GM18951 (cell line): ENCODE results near the gene AMER3.

ENCODE experiments used
- POLR2A ChIP-seq: IDR thresholded peaks from 4 replicates; pipeline ENCODE4 v1.6.1; 2011; ENCODE audit warnings: mild to moderate bottlenecking; ENCODE audit not compliant: insufficient read length, insufficient read depth; ENCODE audit errors: extremely low read depth
- in situ Hi-C: fragments of 300-500 bp; cut with MboI; formaldehyde crosslinking; loops from one replicate; pipeline ENCODE4 v1.12.0; 2022; ENCODE audit warnings: low sequenced_read_pairs, mixed read lengths, inconsistent platforms; ENCODE audit not compliant: unreplicated experiment

The AMER3 gene

DNA sequence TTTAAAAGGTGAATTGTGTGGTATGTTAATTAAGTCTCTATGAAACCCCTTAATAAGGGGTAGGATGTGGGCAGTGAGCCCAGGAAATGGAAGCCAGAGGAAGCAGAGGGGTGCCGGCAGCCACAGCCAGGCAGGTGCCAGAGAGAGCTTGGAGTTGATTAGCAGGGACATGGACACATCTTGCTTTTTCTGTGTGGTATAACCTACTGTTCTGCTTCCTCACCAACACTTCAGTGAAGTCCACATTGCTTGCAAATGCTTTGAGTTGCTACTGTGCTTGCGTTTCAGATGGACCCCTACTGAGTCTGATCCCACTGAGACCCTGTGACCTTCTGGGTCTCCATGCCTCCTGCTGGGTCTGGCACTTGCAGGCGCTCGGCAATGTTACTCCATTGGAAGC, 51.0 kb downstream of the AMER3 start:
- in situ Hi-C loops = no loop called here
- no peak for TF ChIP-seq POLR2A

DNA sequence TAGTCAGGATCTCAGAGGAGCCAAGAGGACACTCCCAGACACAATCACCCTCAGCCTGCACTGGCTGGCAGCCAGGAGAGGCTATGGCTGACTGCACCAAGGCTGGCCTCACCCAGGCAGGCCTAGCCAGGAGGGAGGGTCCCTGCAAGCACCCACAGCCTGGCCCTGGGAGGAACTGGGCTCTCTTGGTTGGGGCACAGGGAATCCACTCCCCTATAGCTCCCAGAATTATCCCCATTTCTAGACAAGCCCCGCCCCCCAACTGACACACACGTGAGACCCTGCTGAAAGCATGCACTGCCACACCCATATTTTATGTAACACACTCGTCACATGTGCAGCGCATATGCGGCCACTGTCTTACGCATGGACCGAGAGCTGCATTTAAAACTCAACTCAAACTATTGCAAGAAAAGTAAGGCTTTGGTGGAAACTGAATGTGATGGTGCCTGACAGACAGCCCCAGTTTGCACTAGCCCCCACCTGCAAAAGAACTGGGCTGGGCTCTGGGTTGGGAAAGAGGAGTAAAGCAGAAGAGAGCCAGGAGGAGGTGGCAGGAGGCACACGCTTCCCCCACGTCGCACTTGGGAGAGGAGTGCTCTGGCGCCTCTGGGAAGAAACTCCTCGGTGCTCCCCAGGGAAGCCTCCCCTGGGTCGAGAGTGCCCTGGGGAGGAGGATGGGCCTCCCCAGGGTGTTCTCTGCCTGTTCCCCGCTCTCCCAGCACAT, 52.5 kb downstream of the AMER3 start:
- in situ Hi-C loops = no loop called here
- no peak for TF ChIP-seq POLR2A

DNA sequence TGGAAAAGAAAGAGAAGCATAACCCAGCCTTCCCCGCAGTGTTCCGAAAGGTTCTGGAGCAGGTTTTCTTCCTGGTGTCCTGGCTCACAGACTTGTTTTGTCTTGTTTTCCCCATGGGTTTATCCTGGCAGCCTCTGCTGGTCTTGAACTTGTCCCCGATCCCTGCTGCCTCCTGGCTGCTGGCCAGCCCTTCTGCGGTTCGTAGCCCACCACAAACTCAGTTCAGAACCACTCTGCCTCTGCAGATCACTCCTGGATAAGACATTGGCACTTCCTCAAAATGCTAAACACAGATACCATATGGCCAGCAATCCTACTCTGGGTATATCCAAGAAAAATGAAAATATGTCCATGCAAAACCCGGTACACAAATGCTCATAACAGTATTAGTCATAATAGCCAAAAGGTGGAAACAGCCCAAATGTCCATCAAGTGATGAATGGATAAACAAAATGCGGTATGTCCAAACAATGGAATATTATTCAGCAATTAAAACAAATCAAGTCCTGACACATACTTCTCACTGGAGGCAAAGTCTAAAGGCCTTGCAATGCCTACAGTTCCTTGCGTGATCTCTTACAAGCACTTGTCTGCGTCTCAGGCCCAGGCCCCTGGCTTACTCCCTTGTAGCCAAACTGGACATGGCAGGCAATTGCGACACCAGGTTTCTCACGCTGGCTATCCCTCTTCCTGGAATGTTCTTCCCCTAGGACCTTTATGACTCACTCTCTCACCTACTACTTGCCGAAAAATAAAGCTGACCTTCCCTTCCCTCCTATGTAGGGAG, 53.3 kb downstream of the AMER3 start:
- in situ Hi-C loops = no loop called here

DNA sequence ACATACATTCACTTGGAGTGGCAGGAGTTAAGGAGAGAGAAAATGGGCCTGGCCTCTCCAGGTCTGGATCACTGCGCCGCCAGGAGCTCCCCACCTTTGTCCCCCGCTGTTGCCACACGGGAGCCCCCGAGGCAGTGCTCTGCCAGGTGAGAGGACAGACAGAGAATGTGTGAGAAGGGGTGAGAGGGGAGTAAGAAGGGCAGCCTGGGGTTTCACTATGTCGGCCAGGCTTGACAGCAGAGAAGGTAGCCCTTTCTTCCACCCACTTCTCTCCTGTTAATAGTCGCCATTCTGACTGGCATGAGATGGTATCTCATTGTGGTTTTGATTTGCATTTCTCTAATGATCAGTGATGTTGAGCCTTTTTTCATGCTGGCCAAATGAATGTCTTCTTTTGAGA, 55.1 kb downstream of the AMER3 start:
- no peak for TF ChIP-seq POLR2A
- in situ Hi-C loops = no loop called here

More for the DNA sequence above, 53.3 kb downstream of the AMER3 start:
- no peak for TF ChIP-seq POLR2A

DNA sequence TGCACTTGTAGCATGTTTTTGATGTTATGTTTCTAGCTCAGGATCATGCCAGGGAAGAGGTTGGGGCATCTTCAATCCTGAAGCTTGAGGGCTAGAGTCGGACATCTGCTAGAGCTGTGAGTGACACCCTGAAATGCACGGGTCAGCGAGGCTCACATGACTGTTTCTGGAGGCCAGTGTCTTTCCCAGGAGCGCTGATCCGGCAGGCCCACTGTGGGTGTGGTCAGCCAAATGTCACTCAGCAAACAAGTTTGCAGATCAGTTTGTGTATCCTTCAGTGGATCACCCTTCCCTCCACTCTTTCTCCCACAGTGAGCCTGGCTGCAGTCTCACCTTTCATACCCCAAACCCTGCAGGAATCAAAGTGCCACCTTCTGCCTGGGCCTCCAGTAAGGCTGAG, 58.4 kb downstream of the AMER3 start:
- in situ Hi-C loops = no loop called here
- TF ChIP-seq POLR2A = no peak

DNA sequence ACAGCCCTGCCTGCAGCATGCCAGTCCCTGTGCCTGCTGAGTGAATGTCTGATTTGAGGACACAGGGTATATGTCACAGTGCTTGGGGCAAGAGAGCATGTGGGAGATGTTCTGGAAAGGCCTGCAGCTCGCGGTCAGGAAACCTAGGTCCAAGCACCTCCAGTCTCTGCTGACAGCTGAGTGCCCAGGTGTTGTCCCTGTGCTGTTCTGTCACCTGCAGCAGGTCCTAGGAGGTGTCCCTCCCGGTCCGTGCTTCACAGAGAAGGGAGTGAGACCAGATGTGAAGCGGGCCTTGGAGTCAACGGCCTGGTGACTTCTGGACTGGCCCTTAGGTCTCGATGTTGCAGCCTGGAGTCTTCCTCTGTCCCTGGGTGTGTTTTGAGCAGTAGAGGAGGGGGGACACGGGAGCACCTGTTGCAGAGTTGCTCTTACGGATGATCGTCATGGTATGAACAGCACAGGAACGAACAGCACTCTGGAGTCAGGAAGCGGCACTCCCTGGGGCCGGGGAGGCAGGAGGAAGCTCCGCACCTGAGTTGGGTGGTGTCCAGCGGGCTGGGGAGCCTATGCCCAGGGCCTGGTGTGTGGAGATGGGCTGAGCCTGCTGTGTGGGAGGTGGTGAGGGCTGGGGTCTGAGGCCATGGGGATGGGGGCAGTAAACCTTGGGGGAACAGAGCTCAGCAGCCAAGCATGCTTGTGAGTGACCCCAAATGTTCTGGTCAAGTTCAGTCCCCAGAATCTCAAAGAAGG, 59.8 kb downstream of the AMER3 start:
- in situ Hi-C loops = no loop called here
- no peak for TF ChIP-seq POLR2A
